CD14-positive monocyte (primary cell): Measurements from ENCODE around the gene MYADML2. TPM values are rescaled to one million over a fixed set of nuclear protein-coding genes. Genes with fewer than 3 reads are reported as not detected.
A peak's percentile ranks its signal among the peaks of the same experiment; 100 is the strongest.

Experiments used
- DNase-seq, 3 donors: peaks; one replicate each; pipeline ENCODE4 v3.0.0-alpha.2; 2011 to 2022
- H2AFZ ChIP-seq: 2 replicates; pipeline ENCODE4 v1.6.0; 2012; ENCODE audit warnings: mild to moderate bottlenecking, low read depth, low read length, inconsistent platforms; ENCODE audit not compliant: insufficient read depth, poor library complexity, severe bottlenecking
- H3K27ac ChIP-seq, 2 donors: 1 replicate in 1 of 2; 2 replicates in 1 of 2; pipeline ENCODE4 v1.5.1; 2012 to 2013; ENCODE audit warnings: low read length in 2 of 2, control low read depth in 1 of 2, inconsistent platforms in 1 of 2, low read depth in 1 of 2, mild to moderate bottlenecking in 1 of 2
- H3K27me3 ChIP-seq, 2 donors: one replicate each; pipeline versions ENCODE4 v1.6.0 to v1.6.1; 2011 to 2013; ENCODE audit warnings: low read length in 2 of 2; ENCODE audit not compliant: control insufficient read depth in 2 of 2, insufficient read depth in 2 of 2
- H3K36me3 ChIP-seq, 2 donors: replicated peaks in 1 of 2; 1 replicate in 1 of 2; 2 replicates in 1 of 2; pipeline versions ENCODE4 v1.5.1 to v1.6.1; 2012 to 2013; ENCODE audit warnings: low read length in 2 of 2, control low read depth in 1 of 2, inconsistent platforms in 1 of 2, mild to moderate bottlenecking in 1 of 2; ENCODE audit not compliant: insufficient read depth in 2 of 2, control insufficient read depth in 1 of 2
- H3K4me1 ChIP-seq, 2 donors: 1 replicate in 1 of 2; 2 replicates in 1 of 2; pipeline versions ENCODE4 v1.5.1 to v1.6.1; 2012 to 2013; ENCODE audit warnings: low read length in 2 of 2, control low read depth in 1 of 2, inconsistent platforms in 1 of 2, mild to moderate bottlenecking in 1 of 2, moderate library complexity in 1 of 2; ENCODE audit not compliant: insufficient read depth in 2 of 2, control insufficient read depth in 1 of 2
- H3K4me2 ChIP-seq: replicated peaks from 2 replicates; pipeline ENCODE3; 2012; ENCODE audit warnings: low read length, moderate library complexity, mild to moderate bottlenecking; ENCODE audit not compliant: poor library complexity, severe bottlenecking; ENCODE audit errors: extremely low read depth
- H3K4me3 ChIP-seq, 3 experiments: fragments of 200-600 bp in 1 of 3; sonication (generic) in 1 of 3; replicated peaks in 1 of 3; 1 replicate in 2 of 3; 2 replicates in 1 of 3; pipeline ENCODE4 v1.5.1; 2011 to 2013; ENCODE audit warnings: low read length in 3 of 3, mild to moderate bottlenecking in 3 of 3, control low read depth in 2 of 3, low read depth in 2 of 3, inconsistent platforms in 1 of 3, moderate library complexity in 1 of 3
- H3K79me2 ChIP-seq: 2 replicates; pipeline ENCODE4 v1.6.0; 2012; ENCODE audit warnings: mild to moderate bottlenecking, control low read depth, inconsistent platforms, low read length, moderate library complexity; ENCODE audit not compliant: insufficient read depth
- H3K9ac ChIP-seq: 2 replicates; pipeline ENCODE4 v1.6.0; 2017; ENCODE audit warnings: low read length, mild to moderate bottlenecking; ENCODE audit not compliant: insufficient read depth, poor library complexity, severe bottlenecking
- H3K9me3 ChIP-seq, 2 donors: replicated peaks in 1 of 2; 1 replicate in 1 of 2; 2 replicates in 1 of 2; pipeline versions ENCODE4 v1.5.1 to v1.6.1; 2012 to 2013; ENCODE audit warnings: low read length in 2 of 2, control low read depth in 1 of 2; ENCODE audit not compliant: control insufficient read depth in 1 of 2, insufficient read depth in 1 of 2
- H4K20me1 ChIP-seq: 2 replicates; pipeline ENCODE4 v1.6.0; 2012; ENCODE audit warnings: mild to moderate bottlenecking, low read length, control low read depth, moderate library complexity; ENCODE audit not compliant: insufficient read depth
- H3K27ac Mint-ChIP-seq, 7 donors: one replicate each; pipeline ENCODE4 v1.8.0; 2020; ENCODE audit warnings: mild to moderate bottlenecking in 7 of 7, mixed read lengths in 7 of 7, moderate library complexity in 6 of 7, inconsistent platforms in 2 of 7
- H3K27me3 Mint-ChIP-seq, 3 donors: one replicate each; pipeline ENCODE4 v1.8.0; 2021 to 2022; ENCODE audit warnings: low read depth in 3 of 3, mild to moderate bottlenecking in 3 of 3, mixed read lengths in 3 of 3, moderate library complexity in 3 of 3, inconsistent platforms in 1 of 3
- H3K36me3 Mint-ChIP-seq, 2 donors: one replicate each; pipeline ENCODE4 v1.8.0; 2020; ENCODE audit warnings: mixed read lengths in 2 of 2, inconsistent platforms in 1 of 2, mild to moderate bottlenecking in 1 of 2
- H3K4me1 Mint-ChIP-seq: one replicate; pipeline ENCODE4 v1.8.0; 2020; ENCODE audit warnings: mild to moderate bottlenecking, mixed read lengths
- H3K4me3 Mint-ChIP-seq, 2 donors: one replicate each; pipeline ENCODE4 v1.8.0; 2020; ENCODE audit warnings: mild to moderate bottlenecking in 2 of 2, mixed read lengths in 2 of 2, moderate library complexity in 1 of 2
- H3K9me3 Mint-ChIP-seq, 7 donors: one replicate each; pipeline ENCODE4 v1.8.0; 2020 to 2022; ENCODE audit warnings: mixed read lengths in 7 of 7, mild to moderate bottlenecking in 6 of 7, moderate library complexity in 6 of 7, inconsistent platforms in 2 of 7
- CTCF ChIP-seq: fragments of 200-600 bp; IDR thresholded peaks from one replicate; pipeline ENCODE4 v1.8.0; 2022; ENCODE audit warnings: antibody characterized with exemption, mild to moderate bottlenecking
- WGBS: methylation state at CpG from one replicate; pipeline ENCODE4 v1.1.5; 2013; ENCODE audit warnings: missing lambda C conversion rate; ENCODE audit not compliant: insufficient coverage; 5-methylcytosine and 5-hydroxymethylcytosine counted together
- intact Hi-C, 2 donors: fragments of 100-400 bp; cut with micrococcal nuclease; formaldehyde crosslinking; loops; one replicate each; pipeline versions ENCODE4 v1.15.0 to v1.15.1; 2023
- polyA minus RNA-seq: library from RNA; depleted of rRNA, polyadenylated mRNA; stranded (reverse); fragments of >200 nt; gene quantifications from 2 replicates; pipeline ENCODE4 v1.2.3, GENCODE V29; 2012
- polyA plus RNA-seq, 3 donors: library from polyadenylated mRNA; depleted of rRNA in 1 of 3; unstranded in 2 of 3; stranded (reverse) in 1 of 3; fragments of 300-500 nt in 2 of 3; fragments of >200 nt in 1 of 3; fragmentation: Illumina TruSeq in 2 of 3; gene quantifications; 1 replicate in 2 of 3; 2 replicates in 1 of 3; pipeline ENCODE4 v1.2.3, GENCODE V29; 2012 to 2021
- total RNA-seq, 12 experiments: library from RNA in 1 of 12; stranded (reverse) in 1 of 12; fragments of 120-200 nt in 1 of 12; gene quantifications; one replicate each; pipeline ENCODE4 v1.2.4 and lab custom pipeline; 2013 to 2026; ENCODE audit warnings: mixed read lengths in 6 of 12, inconsistent platforms in 1 of 12

Gene MYADML2, protein sequence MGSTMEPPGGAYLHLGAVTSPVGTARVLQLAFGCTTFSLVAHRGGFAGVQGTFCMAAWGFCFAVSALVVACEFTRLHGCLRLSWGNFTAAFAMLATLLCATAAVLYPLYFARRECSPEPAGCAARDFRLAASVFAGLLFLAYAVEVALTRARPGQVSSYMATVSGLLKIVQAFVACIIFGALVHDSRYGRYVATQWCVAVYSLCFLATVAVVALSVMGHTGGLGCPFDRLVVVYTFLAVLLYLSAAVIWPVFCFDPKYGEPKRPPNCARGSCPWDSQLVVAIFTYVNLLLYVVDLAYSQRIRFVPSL
- total RNA-seq (2013) = not detected
- not detected for polyA plus RNA-seq
- 0.14 TPM in 1 of 2 replicates, not detected in the other for polyA minus RNA-seq
- total RNA-seq (lab: John Stamatoyannopoulos, UW) = 0 to 0.58 (median 0) reads per million in 11 experiments

DNA sequence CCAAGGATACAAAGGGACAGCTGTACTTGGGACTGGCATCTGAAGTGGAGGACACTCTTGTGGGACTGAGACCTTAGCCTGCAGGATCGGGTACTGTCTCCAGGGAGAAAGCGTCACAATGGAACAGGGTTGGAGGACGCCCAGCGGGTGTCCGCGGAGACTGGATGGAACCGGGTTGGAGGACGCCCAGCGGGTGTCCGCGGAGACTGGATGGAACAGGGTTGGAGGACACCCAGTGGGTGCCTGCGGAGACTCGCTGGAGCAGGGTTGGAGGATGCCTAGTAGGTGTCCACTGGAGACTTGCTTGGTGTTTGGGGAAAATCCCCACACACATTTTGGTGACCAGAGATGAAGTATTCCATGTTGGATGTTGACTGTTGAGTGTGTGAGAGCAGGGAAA lies at the start of gene MYADML2:
Gene MYADML2, minus strand, starts transcription at position 45 of the 400 bp plus-strand sequence. CDS start 5,492 bp downstream, outside the sequence.
- H3K4me3 Mint-ChIP-seq = no peak within 1 kb of the TSS
- no peak within 1 kb of the TSS for H3K27ac ChIP-seq
- H3K9me3 ChIP-seq = no peaks in the 10 kb centered on the region
- H3K27ac Mint-ChIP-seq = peak within 1 kb of the TSS in 1 of 7 donors; percentile 15
- H3K4me2 ChIP-seq = no peak within 1 kb of the TSS
- H4K20me1 ChIP-seq = no peaks in the 10 kb centered on the region
- no peaks in the 10 kb centered on the region for H3K9me3 Mint-ChIP-seq
- no peak for DNase-seq
- no peak within 1 kb of the TSS for H3K9ac ChIP-seq
- TF ChIP-seq CTCF = no peak
- no peaks in the 10 kb centered on the region for H3K27me3 ChIP-seq
- H3K27me3 Mint-ChIP-seq = peaks cover 10 to 23% (median 19%) of the 10 kb centered on the region in 3 donors
- no peaks in the 10 kb centered on the region for H3K4me1 Mint-ChIP-seq
- no peak within 1 kb of the TSS for H2AFZ ChIP-seq
- no peaks in the 10 kb centered on the region for H3K36me3 Mint-ChIP-seq
- H3K4me3 ChIP-seq = no peak within 1 kb of the TSS
- 100% methylated on average over 11 of the region's 13 CpGs for WGBS
- no peaks in the 10 kb centered on the region for H3K36me3 ChIP-seq
- intact Hi-C loops = no loop called here
- H3K79me2 ChIP-seq = no peaks in the 10 kb centered on the region
- H3K4me1 ChIP-seq = no peaks in the 10 kb centered on the region

- Mint-ChIP-seq H3K27ac (no peak overlapping the region), H3K27me3 (no peaks in the 10 kb centered on the region), H3K36me3 (peaks cover 16 to 49% of the 10 kb centered on the region in 2 donors), H3K4me1 (no peaks in the 10 kb centered on the region), H3K9me3 (peaks cover 0 to 2% (median 0%) of the 10 kb centered on the region in 7 donors), H3K4me3 (no peak overlapping the region)
- Histone ChIP-seq H2AFZ (no peak overlapping the region), H3K4me3 (no peak overlapping the region), H3K4me1 (no peaks in the 10 kb centered on the region), H3K27ac (no peak overlapping the region), H3K36me3 (peaks cover 14 to 30% of the 10 kb centered on the region in 2 donors), H4K20me1 (peaks cover 3% of the 10 kb centered on the region), H3K9me3 (no peaks in the 10 kb centered on the region), H3K4me2 (no peak overlapping the region), H3K79me2 (no peaks in the 10 kb centered on the region), H3K27me3 (no peaks in the 10 kb centered on the region), H3K9ac (no peak overlapping the region)
- no peak for TF ChIP-seq CTCF
- intact Hi-C loops = no loop called here
- no peak for DNase-seq
- 94% methylated on average over 28 of the region's 28 CpGs for WGBS
Observed at GRCh38 chr17:81996232-81996756, 49.3 kb upstream of the MYADML2 start.
